Astrocyte of the cerebellum (primary cell): ENCODE measurements around the gene HAPLN3.

Experiments used
- DNase-seq: peaks from one replicate; pipeline ENCODE4 v3.0.0-alpha.2; 2011; ENCODE audit warnings: low read depth
- H3K4me3 ChIP-seq: 2 replicates; pipeline ENCODE4 v1.5.1; 2011; ENCODE audit warnings: mild to moderate bottlenecking, low read depth, low read length, moderate library complexity
- in situ Hi-C: cut with HindIII; loops from 2 replicates; pipeline ENCODE4 v1.10.0; 2017; ENCODE audit warnings: low sequenced_read_pairs
- TF ChIP-seq, protein P1 (sequence below): IDR thresholded peaks from 2 replicates; pipeline ENCODE4 v1.5.1; 2012; ENCODE audit warnings: low read length, low read depth, moderate library complexity, mild to moderate bottlenecking; ENCODE audit errors: missing control alignments

Gene HAPLN3

DNA sequence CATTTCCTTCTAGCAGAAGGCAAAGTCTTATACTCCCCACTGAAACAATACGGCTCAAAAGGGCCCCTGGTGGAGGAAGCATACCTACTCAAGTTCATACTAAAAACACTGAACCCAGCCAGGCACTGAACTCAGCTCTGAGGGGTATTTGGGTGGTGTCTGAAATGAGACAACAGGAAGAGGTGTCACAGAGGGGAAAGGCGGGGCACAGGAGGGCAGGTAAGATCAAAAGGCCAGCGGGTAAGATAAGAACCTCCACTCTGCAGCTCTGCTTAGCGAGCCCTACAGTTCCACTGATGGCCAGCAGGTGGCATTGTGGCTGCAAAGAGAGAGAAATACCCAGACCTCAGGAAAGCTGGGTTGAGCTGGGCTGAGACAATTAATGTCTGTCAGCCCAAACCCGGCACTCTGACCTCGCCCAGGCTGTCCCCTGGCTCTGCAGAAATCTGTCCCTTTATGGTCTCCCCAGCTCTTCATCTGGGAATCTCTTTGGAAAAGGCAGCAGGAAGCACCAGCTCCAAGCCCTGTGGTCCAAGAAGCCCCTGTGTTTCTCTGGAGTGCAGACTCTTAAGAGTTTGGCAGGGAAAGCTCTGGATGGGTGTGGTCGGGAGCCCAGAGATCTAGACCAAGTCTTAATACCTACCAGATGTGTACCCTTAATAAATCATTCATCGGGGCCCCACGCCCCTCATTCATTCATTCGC, 9.4 kb upstream of the HAPLN3 start:
- TF ChIP-seq, protein P1, sequence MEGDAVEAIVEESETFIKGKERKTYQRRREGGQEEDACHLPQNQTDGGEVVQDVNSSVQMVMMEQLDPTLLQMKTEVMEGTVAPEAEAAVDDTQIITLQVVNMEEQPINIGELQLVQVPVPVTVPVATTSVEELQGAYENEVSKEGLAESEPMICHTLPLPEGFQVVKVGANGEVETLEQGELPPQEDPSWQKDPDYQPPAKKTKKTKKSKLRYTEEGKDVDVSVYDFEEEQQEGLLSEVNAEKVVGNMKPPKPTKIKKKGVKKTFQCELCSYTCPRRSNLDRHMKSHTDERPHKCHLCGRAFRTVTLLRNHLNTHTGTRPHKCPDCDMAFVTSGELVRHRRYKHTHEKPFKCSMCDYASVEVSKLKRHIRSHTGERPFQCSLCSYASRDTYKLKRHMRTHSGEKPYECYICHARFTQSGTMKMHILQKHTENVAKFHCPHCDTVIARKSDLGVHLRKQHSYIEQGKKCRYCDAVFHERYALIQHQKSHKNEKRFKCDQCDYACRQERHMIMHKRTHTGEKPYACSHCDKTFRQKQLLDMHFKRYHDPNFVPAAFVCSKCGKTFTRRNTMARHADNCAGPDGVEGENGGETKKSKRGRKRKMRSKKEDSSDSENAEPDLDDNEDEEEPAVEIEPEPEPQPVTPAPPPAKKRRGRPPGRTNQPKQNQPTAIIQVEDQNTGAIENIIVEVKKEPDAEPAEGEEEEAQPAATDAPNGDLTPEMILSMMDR, result peak; percentile 99
- H3K4me3 ChIP-seq, result no peak overlapping the region
- peak; percentile 43 for DNase-seq
- in situ Hi-C loops, result loop anchor here (5.0 to 25.0 kb wide), 3 partner anchors 108 to 290 kb away; no protein-coding TSS in a partner anchor

DNA sequence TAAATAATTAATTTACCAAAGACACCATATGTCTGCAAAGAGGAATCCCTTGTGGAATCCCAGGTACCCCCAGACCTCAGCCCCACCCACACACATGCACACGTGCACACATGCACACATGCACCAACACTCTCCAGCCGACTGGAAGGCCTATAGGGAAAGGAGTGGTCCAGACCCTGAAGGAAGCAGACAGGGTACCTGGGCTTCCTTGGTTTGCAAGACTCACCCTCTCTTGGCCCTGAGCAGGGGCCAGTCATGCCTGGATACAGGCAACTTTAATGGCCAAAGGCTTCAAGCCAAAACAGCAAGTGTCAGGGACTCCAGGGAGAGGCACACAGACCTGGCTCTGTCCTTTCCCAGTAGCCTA, 8.9 kb upstream of the HAPLN3 start:
- DNase-seq, result no peak
- TF ChIP-seq, protein P1, result no peak
- H3K4me3 ChIP-seq, result no peak overlapping the region
- in situ Hi-C loops, result loop anchor here (10.0 to 25.0 kb wide), 2 partner anchors 108 to 291 kb away; no protein-coding TSS in a partner anchor

DNA sequence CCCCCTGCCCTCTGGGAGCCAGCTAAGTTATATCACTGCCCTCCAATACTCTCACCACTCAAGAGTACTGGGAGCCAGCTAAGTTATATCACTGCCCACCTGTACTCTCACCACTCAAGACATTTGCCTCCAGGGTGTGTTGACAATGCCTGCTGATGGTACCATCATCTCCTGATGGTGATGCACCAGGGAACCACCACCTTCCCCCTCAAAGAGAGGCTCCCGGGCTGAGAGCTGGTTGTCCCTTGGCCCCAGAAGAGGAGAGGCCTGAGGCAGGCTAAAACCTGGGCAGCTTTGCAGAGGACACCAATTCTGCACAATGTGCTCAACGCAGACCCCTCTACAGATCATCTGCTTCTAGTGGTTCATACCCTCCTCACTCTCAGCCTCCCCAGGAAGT, 7.5 kb upstream of the HAPLN3 start:
- TF ChIP-seq, protein P1, result no peak
- in situ Hi-C loops, result loop anchor here (10.0 to 25.0 kb wide), 2 partner anchors 109 to 292 kb away; no protein-coding TSS in a partner anchor
- H3K4me3 ChIP-seq, result no peak overlapping the region
- no peak for DNase-seq

- in situ Hi-C loops, result loop anchor here (10.0 to 25.0 kb wide), 2 partner anchors 110 to 292 kb away; no protein-coding TSS in a partner anchor
- DNase-seq, result no peak
- TF ChIP-seq, protein P1, result no peak
Measured at GRCh38 chr15:88902221-88902835, 7.0 kb upstream of the HAPLN3 start.

DNA sequence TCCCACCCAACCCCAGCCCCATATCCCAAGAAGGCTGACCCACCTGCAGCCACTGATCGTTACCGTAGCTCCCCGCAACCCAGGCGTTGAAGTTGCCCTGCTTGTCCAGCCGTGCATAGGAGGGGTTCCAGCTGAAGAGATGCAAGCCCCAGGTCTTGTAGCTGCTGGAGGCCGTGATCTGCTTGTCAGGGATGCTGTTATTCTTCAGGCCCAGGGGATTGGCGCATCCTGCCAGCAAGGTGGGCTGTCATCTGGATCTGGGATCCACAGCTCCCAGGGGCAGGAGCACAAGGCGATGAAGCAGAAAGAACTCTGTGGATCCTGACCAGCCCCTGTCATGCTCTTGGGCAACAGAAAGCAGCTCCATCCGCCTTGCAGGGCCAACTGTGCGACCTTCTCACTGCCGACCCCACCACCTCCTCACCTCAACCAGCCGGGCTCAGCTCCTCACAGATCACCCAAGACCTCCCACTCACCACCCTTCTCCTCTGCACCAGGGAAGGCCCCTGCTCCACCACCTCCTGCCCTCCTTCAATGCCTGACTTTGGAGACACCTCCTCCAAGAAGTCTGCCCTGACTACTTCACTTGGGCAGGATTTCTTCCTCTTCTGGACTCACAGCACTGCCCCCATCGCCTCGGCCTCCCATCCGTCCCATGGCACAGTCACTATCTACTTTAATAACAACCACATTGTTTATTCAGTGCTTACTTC, 6.3 kb upstream of the HAPLN3 start:
- TF ChIP-seq, protein P1, result no peak
- H3K4me3 ChIP-seq, result no peak overlapping the region
- in situ Hi-C loops, result loop anchor here (10.0 to 25.0 kb wide), 2 partner anchors 111 to 293 kb away; no protein-coding TSS in a partner anchor
- DNase-seq, result no peak

More at GRCh38 chr15:88902221-88902835, 7.0 kb upstream of the HAPLN3 start:
- H3K4me3 ChIP-seq, result no peak overlapping the region

- in situ Hi-C loops, result loop anchor here (10.0 to 25.0 kb wide), 2 partner anchors 111 to 294 kb away; no protein-coding TSS in a partner anchor
- H3K4me3 ChIP-seq, result no peak overlapping the region
- TF ChIP-seq, protein P1, result no peak
- no peak for DNase-seq
Measured at GRCh38 chr15:88900982-88901418, 5.7 kb upstream of the HAPLN3 start.
